GM12874 (cell line): ENCODE measurements around the gene SRF.

Source experiments
- CTCF ChIP-seq: IDR thresholded peaks from 2 replicates; pipeline ENCODE4 v1.5.1; 2011; ENCODE audit warnings: low read depth, mild to moderate bottlenecking, control low read depth, low read length, moderate library complexity; ENCODE audit not compliant: insufficient read depth

SRF gene

GRCh38 chr6:43211955-43212354 is 40.9 kb downstream of the SRF start:
- no peak for TF ChIP-seq CTCF

- no peak for TF ChIP-seq CTCF
Observed at GRCh38 chr6:43213431-43213830, 42.4 kb downstream of the SRF start.

GRCh38 chr6:43215066-43215465 is 44.0 kb downstream of the SRF start:
- TF ChIP-seq CTCF: no peak

- no peak for TF ChIP-seq CTCF
Observed at GRCh38 chr6:43216200-43216599, 45.1 kb downstream of the SRF start.

GRCh38 chr6:43217351-43217750 is 46.3 kb downstream of the SRF start:
- TF ChIP-seq CTCF: no peak

- TF ChIP-seq CTCF: no peak
Observed at GRCh38 chr6:43219119-43219518, 48.0 kb downstream of the SRF start.

GRCh38 chr6:43219814-43220213 is 48.7 kb downstream of the SRF start:
- no peak for TF ChIP-seq CTCF
